ENCODE data around the gene GPR141. TPM values are rescaled to one million over a fixed set of nuclear protein-coding genes. Genes with fewer than 3 reads are reported as not detected.
"Not testable (repeated sequence)": the region's sequence is repeated elsewhere in the genome, so short reads cannot be mapped to it uniquely, and the experiment has no call there.

GPR141 gene
- total RNA-seq, 2 experiments from 2014 or later = not detected

- no peak overlapping the region for H3K4me3 Mint-ChIP-seq
Observed at GRCh38 chr7:37698276-37698675, 14.7 kb downstream of the GPR141 start.

GRCh38 chr7:37698782-37699181, 15.2 kb downstream of the GPR141 start:
- CTCF ChIA-PET = interaction anchor here (1.4 kb wide), 1 partner anchor 135 kb away, joined by 3 read pairs; no protein-coding TSS in a partner anchor
- H3K4me3 Mint-ChIP-seq = no peak overlapping the region
- no peak overlapping the region for H3K27ac Mint-ChIP-seq
- POLR2A ChIA-PET = no interaction called here
- ATAC-seq (no peak), DNase-seq (no peak)
- no peaks in the 10 kb centered on the region for H3K9me3 Mint-ChIP-seq (ENCODE audit: insufficient read depth)
- H3K36me3 Mint-ChIP-seq (ENCODE audit: low read depth) = no peaks in the 10 kb centered on the region
- no peaks in the 10 kb centered on the region for H3K4me1 Mint-ChIP-seq (ENCODE audit: low read depth)
- peaks cover 4% of the 10 kb centered on the region for H3K27me3 Mint-ChIP-seq (ENCODE audit: low read depth)

More at GRCh38 chr7:37698276-37698675, 14.7 kb downstream of the GPR141 start:
- H3K27me3 Mint-ChIP-seq (ENCODE audit: low read depth) = peaks cover 4% of the 10 kb centered on the region
- POLR2A ChIA-PET = no interaction called here
- H3K36me3 Mint-ChIP-seq (ENCODE audit: low read depth) = no peaks in the 10 kb centered on the region
- H3K9me3 Mint-ChIP-seq (ENCODE audit: insufficient read depth) = no peaks in the 10 kb centered on the region
- CTCF ChIA-PET = interaction anchor here (1.4 kb wide), 1 partner anchor 136 kb away, joined by 3 read pairs; no protein-coding TSS in a partner anchor
- no peak overlapping the region for H3K27ac Mint-ChIP-seq
- no peaks in the 10 kb centered on the region for H3K4me1 Mint-ChIP-seq (ENCODE audit: low read depth)
- DNase-seq = no peak
- ATAC-seq = no peak

GRCh38 chr7:37701769-37702168, 18.2 kb downstream of the GPR141 start:
- Mint-ChIP-seq H3K9me3 (ENCODE audit: insufficient read depth) (no peaks in the 10 kb centered on the region), H3K4me1 (ENCODE audit: low read depth) (no peaks in the 10 kb centered on the region), H3K27ac (no peak overlapping the region), H3K4me3 (no peak overlapping the region), H3K27me3 (ENCODE audit: low read depth) (peaks cover 3% of the 10 kb centered on the region), H3K36me3 (ENCODE audit: low read depth) (no peaks in the 10 kb centered on the region)
- ChIA-PET POLR2A (no interaction called here), CTCF (no interaction called here)
- DNase-seq (no peak), ATAC-seq (no peak)

GRCh38 chr7:37703361-37703760, 19.8 kb downstream of the GPR141 start:
- no peaks in the 10 kb centered on the region for H3K36me3 Mint-ChIP-seq (ENCODE audit: low read depth)
- CTCF ChIA-PET = no interaction called here
- DNase-seq = no peak
- H3K4me3 Mint-ChIP-seq = no peak overlapping the region
- H3K27ac Mint-ChIP-seq = no peak overlapping the region
- no peak for ATAC-seq
- H3K27me3 Mint-ChIP-seq (ENCODE audit: low read depth) = peaks cover 5% of the 10 kb centered on the region
- H3K9me3 Mint-ChIP-seq (ENCODE audit: insufficient read depth) = no peaks in the 10 kb centered on the region
- no peaks in the 10 kb centered on the region for H3K4me1 Mint-ChIP-seq (ENCODE audit: low read depth)
- POLR2A ChIA-PET = no interaction called here

- ATAC-seq; H3K36me3 Mint-ChIP-seq (ENCODE audit: low read depth); POLR2A ChIA-PET; H3K4me3 Mint-ChIP-seq; H3K9me3 Mint-ChIP-seq (ENCODE audit: insufficient read depth); H3K27ac Mint-ChIP-seq; H3K4me1 Mint-ChIP-seq (ENCODE audit: low read depth); H3K27me3 Mint-ChIP-seq (ENCODE audit: low read depth); DNase-seq: not testable (repeated sequence)
- CTCF ChIA-PET = interaction anchor here (0.9 kb wide), 1 partner anchor 19 kb away, joined by 3 read pairs; no protein-coding TSS in a partner anchor
Observed at GRCh38 chr7:37704328-37704833, 20.8 kb downstream of the GPR141 start.

GRCh38 chr7:37705976-37706375, 22.4 kb downstream of the GPR141 start:
- H3K4me3 Mint-ChIP-seq = no peak overlapping the region
- ATAC-seq (no peak), DNase-seq (no peak)
- no peaks in the 10 kb centered on the region for H3K36me3 Mint-ChIP-seq (ENCODE audit: low read depth)
- CTCF ChIA-PET = no interaction called here
- peaks cover 4% of the 10 kb centered on the region for H3K4me1 Mint-ChIP-seq (ENCODE audit: low read depth)
- H3K27ac Mint-ChIP-seq = no peak overlapping the region
- no peaks in the 10 kb centered on the region for H3K9me3 Mint-ChIP-seq (ENCODE audit: insufficient read depth)
- peaks cover 4% of the 10 kb centered on the region for H3K27me3 Mint-ChIP-seq (ENCODE audit: low read depth)
- POLR2A ChIA-PET = no interaction called here

GRCh38 chr7:37706804-37707203, 23.2 kb downstream of the GPR141 start:
- peaks cover 4% of the 10 kb centered on the region for H3K4me1 Mint-ChIP-seq (ENCODE audit: low read depth)
- H3K27me3 Mint-ChIP-seq (ENCODE audit: low read depth) = peaks cover 4% of the 10 kb centered on the region
- ChIA-PET POLR2A (no interaction called here), CTCF (no interaction called here)
- ATAC-seq (no peak), DNase-seq (no peak)
- H3K36me3 Mint-ChIP-seq (ENCODE audit: low read depth) = no peaks in the 10 kb centered on the region
- H3K4me3 Mint-ChIP-seq = no peak overlapping the region
- no peaks in the 10 kb centered on the region for H3K9me3 Mint-ChIP-seq (ENCODE audit: insufficient read depth)
- no peak overlapping the region for H3K27ac Mint-ChIP-seq

GRCh38 chr7:37707754-37708485, 24.4 kb downstream of the GPR141 start:
- peaks cover 4% of the 10 kb centered on the region for H3K27me3 Mint-ChIP-seq (ENCODE audit: low read depth)
- DNase-seq (no peak), ATAC-seq (no peak)
- no peak overlapping the region for H3K27ac Mint-ChIP-seq
- POLR2A ChIA-PET = no interaction called here
- CTCF ChIA-PET = no interaction called here
- H3K4me1 Mint-ChIP-seq (ENCODE audit: low read depth) = peaks cover 4% of the 10 kb centered on the region
- no peak overlapping the region for H3K4me3 Mint-ChIP-seq
- H3K36me3 Mint-ChIP-seq (ENCODE audit: low read depth) = no peaks in the 10 kb centered on the region
- H3K9me3 Mint-ChIP-seq (ENCODE audit: insufficient read depth) = no peaks in the 10 kb centered on the region

GRCh38 chr7:37709631-37710509, 26.3 kb downstream of the GPR141 start:
- CTCF ChIA-PET = no interaction called here
- ATAC-seq (no peak), DNase-seq (no peak)
- H3K9me3 Mint-ChIP-seq (ENCODE audit: insufficient read depth) = no peaks in the 10 kb centered on the region
- no peaks in the 10 kb centered on the region for H3K36me3 Mint-ChIP-seq (ENCODE audit: low read depth)
- H3K4me1 Mint-ChIP-seq (ENCODE audit: low read depth) = peaks cover 4% of the 10 kb centered on the region
- POLR2A ChIA-PET = no interaction called here
- H3K27ac Mint-ChIP-seq = no peak overlapping the region
- no peak overlapping the region for H3K4me3 Mint-ChIP-seq
- H3K27me3 Mint-ChIP-seq (ENCODE audit: low read depth) = peaks cover 4% of the 10 kb centered on the region

GRCh38 chr7:37713613-37714012, 30.0 kb downstream of the GPR141 start:
- DNase-seq (no peak), ATAC-seq (no peak)
- H3K27me3 Mint-ChIP-seq (ENCODE audit: low read depth) = peaks cover 11% of the 10 kb centered on the region
- no peaks in the 10 kb centered on the region for H3K9me3 Mint-ChIP-seq (ENCODE audit: insufficient read depth)
- H3K36me3 Mint-ChIP-seq (ENCODE audit: low read depth) = no peaks in the 10 kb centered on the region
- no peak overlapping the region for H3K27ac Mint-ChIP-seq
- CTCF ChIA-PET = no interaction called here
- POLR2A ChIA-PET = no interaction called here
- H3K4me3 Mint-ChIP-seq = no peak overlapping the region
- peaks cover 4% of the 10 kb centered on the region for H3K4me1 Mint-ChIP-seq (ENCODE audit: low read depth)

- ChIA-PET POLR2A (no interaction called here), CTCF (no interaction called here)
- Mint-ChIP-seq H3K9me3 (ENCODE audit: insufficient read depth) (no peaks in the 10 kb centered on the region), H3K27me3 (ENCODE audit: low read depth) (peaks cover 11% of the 10 kb centered on the region), H3K36me3 (ENCODE audit: low read depth) (no peaks in the 10 kb centered on the region), H3K27ac (no peak overlapping the region), H3K4me3 (no peak overlapping the region), H3K4me1 (ENCODE audit: low read depth) (peaks cover 4% of the 10 kb centered on the region)
- DNase-seq = no peak
- no peak for ATAC-seq
Observed at GRCh38 chr7:37714606-37715005, 31.0 kb downstream of the GPR141 start.

GRCh38 chr7:37718585-37718984, 35.0 kb downstream of the GPR141 start:
- H3K4me3 Mint-ChIP-seq = no peak overlapping the region
- H3K27me3 Mint-ChIP-seq (ENCODE audit: low read depth) = peaks cover 9% of the 10 kb centered on the region
- H3K36me3 Mint-ChIP-seq (ENCODE audit: low read depth) = no peaks in the 10 kb centered on the region
- no peaks in the 10 kb centered on the region for H3K4me1 Mint-ChIP-seq (ENCODE audit: low read depth)
- H3K27ac Mint-ChIP-seq = no peak overlapping the region
- ChIA-PET CTCF (no interaction called here), POLR2A (no interaction called here)
- no peaks in the 10 kb centered on the region for H3K9me3 Mint-ChIP-seq (ENCODE audit: insufficient read depth)
- DNase-seq (no peak), ATAC-seq (no peak)

Measured in activated CD8-positive, alpha-beta T cell treated with anti-CD3 and anti-CD28 coated beads, Interleukin-2, amount 10 ng/mL, durations not matched to agents 7 days and 5 days (primary cell).